Measurements from ENCODE around the gene NALCN. TPM values are rescaled to one million over a fixed set of nuclear protein-coding genes. Genes with fewer than 3 reads are reported as not detected.

Gene NALCN
- total RNA-seq, 2 donors from 2014 or later, result 26.9 to 28.6 TPM

- no peak for DNase-seq (ENCODE audit: low spot score)
- H3K27me3 ChIP-seq (replicated peaks; ENCODE audit: insufficient read depth), result no peaks in the 10 kb centered on the region
- H3K27ac ChIP-seq, result no peak overlapping the region
- H3K36me3 ChIP-seq, result no peaks in the 10 kb centered on the region
- no peak for ATAC-seq (ENCODE audit: insufficient number of reproducible peaks, low FRiP score, low read depth)
- H3K9me3 ChIP-seq, result no peaks in the 10 kb centered on the region
- TF ChIP-seq CTCF (IDR thresholded peaks at IDR 0.05), result no peak
- H3K4me1 ChIP-seq (ENCODE audit: control insufficient read depth in 1 of 2, low read depth in 2 of 2), result peaks cover 0 to 11% of the 10 kb centered on the region in 2 donors
- no peak overlapping the region for H3K4me3 ChIP-seq
These were observed 225.3 kb downstream of the NALCN start for GRCh38 chr13:101190976-101191375.

GRCh38 chr13:101190337-101190736, 226.0 kb downstream of the NALCN start:
- ATAC-seq (ENCODE audit: insufficient number of reproducible peaks, low FRiP score, low read depth) (no peak), DNase-seq (ENCODE audit: low spot score) (no peak)
- Histone ChIP-seq H3K27ac (no peak overlapping the region), H3K9me3 (no peaks in the 10 kb centered on the region), H3K4me3 (no peak overlapping the region), H3K36me3 (no peaks in the 10 kb centered on the region), H3K4me1 (ENCODE audit: control insufficient read depth in 1 of 2, low read depth in 2 of 2) (peaks cover 0 to 11% of the 10 kb centered on the region in 2 donors), H3K27me3 (replicated peaks; ENCODE audit: insufficient read depth) (no peaks in the 10 kb centered on the region)
- no peak for TF ChIP-seq CTCF (IDR thresholded peaks at IDR 0.05)

GRCh38 chr13:101185606-101186005, 230.7 kb downstream of the NALCN start:
- no peaks in the 10 kb centered on the region for H3K4me1 ChIP-seq (ENCODE audit: control insufficient read depth in 1 of 2, low read depth in 2 of 2)
- DNase-seq (ENCODE audit: low spot score), result no peak
- H3K27ac ChIP-seq, result no peak overlapping the region
- H3K36me3 ChIP-seq, result no peaks in the 10 kb centered on the region
- H3K27me3 ChIP-seq (replicated peaks; ENCODE audit: insufficient read depth), result no peaks in the 10 kb centered on the region
- no peak for TF ChIP-seq CTCF (IDR thresholded peaks at IDR 0.05)
- ATAC-seq (ENCODE audit: insufficient number of reproducible peaks, low FRiP score, low read depth), result no peak
- no peaks in the 10 kb centered on the region for H3K9me3 ChIP-seq
- H3K4me3 ChIP-seq, result no peak overlapping the region

- Histone ChIP-seq H3K4me3 (no peak overlapping the region), H3K9me3 (no peaks in the 10 kb centered on the region), H3K27ac (no peak overlapping the region), H3K4me1 (ENCODE audit: control insufficient read depth in 1 of 2, low read depth in 2 of 2) (no peaks in the 10 kb centered on the region), H3K36me3 (no peaks in the 10 kb centered on the region), H3K27me3 (replicated peaks; ENCODE audit: insufficient read depth) (no peaks in the 10 kb centered on the region)
- ATAC-seq (ENCODE audit: insufficient number of reproducible peaks, low FRiP score, low read depth), result no peak
- no peak for DNase-seq (ENCODE audit: low spot score)
- no peak for TF ChIP-seq CTCF (IDR thresholded peaks at IDR 0.05)
These were observed 235.1 kb downstream of the NALCN start for GRCh38 chr13:101181076-101181685.

- Histone ChIP-seq H3K36me3 (no peaks in the 10 kb centered on the region), H3K4me3 (no peak overlapping the region), H3K4me1 (ENCODE audit: control insufficient read depth in 1 of 2, low read depth in 2 of 2) (no peaks in the 10 kb centered on the region), H3K27ac (no peak overlapping the region), H3K9me3 (no peaks in the 10 kb centered on the region), H3K27me3 (replicated peaks; ENCODE audit: insufficient read depth) (no peaks in the 10 kb centered on the region)
- DNase-seq (ENCODE audit: low spot score), result no peak
- no peak for ATAC-seq (ENCODE audit: insufficient number of reproducible peaks, low FRiP score, low read depth)
- no peak for TF ChIP-seq CTCF (IDR thresholded peaks at IDR 0.05)
These were observed 237.3 kb downstream of the NALCN start for GRCh38 chr13:101179021-101179420.
